Prostate gland (tissue), 2 donors: ENCODE results near the gene PDE8A.

Experiments used
- CTCF ChIP-seq, 4 experiments: fragments of 200-600 bp in 2 of 4; fragments of 450-650 bp in 2 of 4; sonication (generic) in 2 of 4; IDR thresholded peaks; 1 replicate in 3 of 4; 2 replicates in 1 of 4; pipeline ENCODE4 v1.5.1; 2016 to 2019; ENCODE audit warnings: antibody characterized with exemption in 4 of 4, mild to moderate bottlenecking in 2 of 4, moderate library complexity in 2 of 4
- POLR2AphosphoS5 ChIP-seq: sonication (generic); formaldehyde crosslinking; IDR thresholded peaks from one replicate; pipeline ENCODE4 v1.6.1; 2017; ENCODE audit warnings: antibody characterized with exemption

GRCh38 chr15:84938726-84939125, 42.9 kb upstream of the PDE8A start:
- TF ChIP-seq CTCF (IDR thresholded peaks at IDR 0.05) (no peak), POLR2AphosphoS5 (no peak)
